ENCODE data around the gene PREPL.

GRCh38 chr2:44296653-44297052, 64.6 kb downstream of the PREPL start:
- TF ChIP-seq CTCF (conservative IDR thresholded peaks at IDR 0.05 in 1 of 2, IDR thresholded peaks at IDR 0.05 in 1 of 2; ENCODE audit: extremely low read depth in 1 of 2, insufficient read depth in 1 of 2, low read depth in 1 of 2, low read length in 2 of 2) (no peak), EZH2 (IDR thresholded peaks at IDR 0.05; ENCODE audit: borderline replicate concordance, low read length) (no peak)

All from mammary epithelial cell (primary cell).